GM21717 (cell line): ENCODE data around the gene MISP3.

Experiments
- ATAC-seq: cut with Tn5 transposase; IDR thresholded peaks from one replicate; pipeline ENCODE4 v1.9.1; 2021; ENCODE audit warnings: mild to moderate bottlenecking, moderate library complexity; ENCODE audit not compliant: unreplicated experiment

MISP3 gene

GRCh38 chr19:14119146-14119545 is 46.6 kb downstream of the MISP3 start:
- no peak for ATAC-seq

- no peak for ATAC-seq
Observed at GRCh38 chr19:14119644-14120496, 47.3 kb downstream of the MISP3 start.

GRCh38 chr19:14120497-14120780 is 47.9 kb downstream of the MISP3 start:
- no peak for ATAC-seq

GRCh38 chr19:14122924-14123323 is 50.3 kb downstream of the MISP3 start:
- ATAC-seq: no peak
